RWPE2 (cell line): ENCODE measurements around the gene VWCE.
"Not testable (repeated sequence)": the region's sequence is repeated elsewhere in the genome, so short reads cannot be mapped to it uniquely, and the experiment has no call there.

ENCODE experiments used
- ATAC-seq: fragments of 200-7000 bp; cut with Tn5 transposase; 3 replicates; pipeline ENCODE4 v1.9.1; 2021; ENCODE audit warnings: low read depth
- DNase-seq: peaks from one replicate; pipeline ENCODE4 v3.0.0-alpha.2; 2020; ENCODE audit warnings: low spot score
- H3K27ac ChIP-seq: fragments of 450-650 bp; 2 replicates; pipeline ENCODE4 v1.5.1; 2017; ENCODE audit warnings: mild to moderate bottlenecking; ENCODE audit not compliant: poor library complexity, severe bottlenecking
- H3K27me3 ChIP-seq: fragments of 250-450 bp; sonication (Bioruptor Pico); 2 replicates; pipeline ENCODE4 v1.5.1; 2021; ENCODE audit warnings: mild to moderate bottlenecking, moderate library complexity; ENCODE audit not compliant: insufficient read depth, poor library complexity, severe bottlenecking
- H3K36me3 ChIP-seq: fragments of 250-450 bp; sonication (Bioruptor Pico); 2 replicates; pipeline ENCODE4 v1.5.1; 2020; ENCODE audit warnings: low read depth, mild to moderate bottlenecking, moderate library complexity
- H3K4me1 ChIP-seq: fragments of 250-450 bp; sonication (Bioruptor Pico); 2 replicates; pipeline ENCODE4 v1.5.1; 2021; ENCODE audit warnings: mild to moderate bottlenecking, moderate library complexity; ENCODE audit not compliant: insufficient read depth, poor library complexity, severe bottlenecking
- H3K4me3 ChIP-seq: fragments of 250-450 bp; sonication (Bioruptor Pico); 2 replicates; pipeline ENCODE4 v1.5.1; 2021; ENCODE audit warnings: mild to moderate bottlenecking, moderate library complexity; ENCODE audit not compliant: severe bottlenecking
- H3K9me3 ChIP-seq: fragments of 250-450 bp; sonication (Bioruptor Pico); 2 replicates; pipeline ENCODE4 v1.5.1; 2021; ENCODE audit warnings: mild to moderate bottlenecking, moderate library complexity; ENCODE audit not compliant: severe bottlenecking
- CTCF ChIP-seq: fragments of 450-650 bp; IDR thresholded peaks from one replicate; pipeline ENCODE4 v1.5.1; 2017; ENCODE audit warnings: mild to moderate bottlenecking, moderate library complexity; ENCODE audit not compliant: poor library complexity, severe bottlenecking

The VWCE gene

GRCh38 chr11:61259363-61259762, 35.8 kb downstream of the VWCE start:
- ATAC-seq (no peak), DNase-seq (no peak)
- TF ChIP-seq CTCF: no peak
- H3K9me3 ChIP-seq: no peaks in the 10 kb centered on the region
- H3K4me3 ChIP-seq: no peak overlapping the region
- H3K27me3 ChIP-seq: no peaks in the 10 kb centered on the region
- H3K36me3 ChIP-seq: no peaks in the 10 kb centered on the region
- H3K27ac ChIP-seq: no peak overlapping the region
- H3K4me1 ChIP-seq: no peaks in the 10 kb centered on the region

DNA sequence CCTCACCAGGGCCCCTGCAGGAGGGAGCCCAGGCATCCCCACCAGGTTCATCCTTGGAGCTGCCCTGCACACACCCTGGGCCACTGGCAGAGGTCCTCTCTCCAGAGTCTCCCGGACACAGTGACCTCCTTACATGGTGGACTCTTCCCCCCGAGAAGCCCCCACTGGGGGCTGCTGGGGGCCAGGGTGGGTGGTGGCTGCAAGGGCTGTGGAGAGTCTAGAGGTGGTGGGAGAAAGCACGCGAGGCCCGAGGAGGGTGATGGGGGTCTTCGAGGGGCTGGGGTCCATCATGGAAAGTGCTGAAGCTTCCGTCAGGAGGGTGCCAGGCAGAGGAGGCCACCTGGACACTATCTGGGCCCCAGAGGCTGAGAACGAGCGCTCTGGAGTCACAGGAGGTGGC, 36.6 kb downstream of the VWCE start:
- H3K4me3 ChIP-seq: no peak overlapping the region
- no peaks in the 10 kb centered on the region for H3K36me3 ChIP-seq
- no peaks in the 10 kb centered on the region for H3K4me1 ChIP-seq
- ATAC-seq (no peak), DNase-seq (no peak)
- TF ChIP-seq CTCF: no peak
- H3K27ac ChIP-seq: no peak overlapping the region
- no peaks in the 10 kb centered on the region for H3K9me3 ChIP-seq
- H3K27me3 ChIP-seq: no peaks in the 10 kb centered on the region

DNA sequence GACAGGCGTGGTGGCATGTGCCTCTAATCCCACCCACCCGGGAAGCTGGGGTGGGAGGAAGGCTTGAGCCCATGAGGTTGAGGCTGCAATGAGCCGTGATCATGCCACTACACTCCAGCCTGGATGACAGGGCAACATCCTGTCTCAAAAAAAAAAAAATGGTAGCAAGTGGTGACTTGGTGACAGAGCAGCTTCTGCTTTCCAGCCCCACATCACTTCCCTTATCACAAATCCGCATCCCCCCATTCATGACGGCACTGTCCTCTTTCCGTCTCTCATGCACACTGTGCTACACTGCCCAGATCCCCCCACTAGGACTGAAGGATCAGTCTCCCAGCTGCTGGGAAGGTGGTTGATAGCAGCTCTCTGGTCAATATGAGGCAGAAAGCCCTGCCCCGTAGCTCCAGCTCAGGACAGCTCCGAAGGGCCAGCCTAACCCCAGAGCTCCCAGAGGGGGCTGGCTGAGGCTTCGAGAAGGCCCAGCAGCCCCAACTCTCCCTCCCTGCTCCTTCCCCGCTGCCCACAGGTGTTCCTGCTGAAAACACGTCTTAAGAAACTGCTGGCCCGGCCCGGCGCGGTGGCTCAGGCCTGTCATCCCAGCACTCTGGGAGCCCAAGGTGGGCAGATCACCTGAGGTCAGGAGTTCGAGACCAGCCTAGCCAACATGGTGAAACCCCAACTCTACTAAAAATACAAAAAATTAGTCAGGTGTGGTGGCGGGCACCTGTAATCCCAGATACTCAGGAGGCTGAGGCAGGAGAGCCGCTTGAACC, 38.2 kb downstream of the VWCE start:
- Histone ChIP-seq H3K27me3 (no peaks in the 10 kb centered on the region), H3K4me3 (no peak overlapping the region), H3K9me3 (no peaks in the 10 kb centered on the region), H3K27ac (no peak overlapping the region), H3K4me1 (no peaks in the 10 kb centered on the region), H3K36me3 (no peaks in the 10 kb centered on the region)
- DNase-seq: no peak
- ATAC-seq: no peak
- no peak for TF ChIP-seq CTCF

DNA sequence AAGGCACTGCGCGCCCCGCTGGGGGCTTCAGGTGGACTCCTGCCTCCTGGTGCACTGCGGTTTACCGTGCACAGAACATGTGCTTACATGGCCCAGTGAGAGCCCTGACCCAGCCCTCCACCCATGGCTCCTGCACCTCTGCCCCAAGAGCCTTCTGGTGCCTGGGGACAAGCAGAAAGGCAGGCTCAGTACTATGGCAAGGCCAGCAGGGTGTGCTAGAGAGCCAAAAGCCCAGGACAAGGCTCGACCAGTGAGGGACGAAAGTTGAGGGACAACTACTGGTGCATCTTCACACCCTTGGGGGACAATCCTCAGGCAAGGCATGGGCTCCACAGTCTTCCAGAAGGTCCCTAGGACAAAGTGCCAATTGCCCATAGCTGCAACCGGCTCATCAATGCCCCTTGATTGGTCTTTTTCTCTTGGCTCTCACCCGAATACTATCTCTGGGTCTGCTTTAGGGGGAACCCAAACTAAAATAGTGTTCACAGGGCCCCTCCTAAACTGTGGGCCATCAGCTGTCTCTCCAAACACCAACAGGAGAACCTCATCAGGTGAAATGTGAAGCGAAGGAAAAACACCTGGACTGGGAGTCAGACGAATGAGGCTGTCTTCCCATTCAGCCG, 40.6 kb downstream of the VWCE start:
- Histone ChIP-seq H3K9me3 (no peaks in the 10 kb centered on the region), H3K36me3 (no peaks in the 10 kb centered on the region), H3K4me3 (no peak overlapping the region), H3K27me3 (no peaks in the 10 kb centered on the region), H3K4me1 (no peaks in the 10 kb centered on the region), H3K27ac (no peak overlapping the region)
- peak; percentile 57 for DNase-seq
- TF ChIP-seq CTCF: peak; percentile 87
- ATAC-seq: peak; percentile 87

GRCh38 chr11:61252332-61252731, 42.8 kb downstream of the VWCE start:
- not testable (repeated sequence) for H3K36me3 ChIP-seq, ATAC-seq, H3K4me3 ChIP-seq, H3K4me1 ChIP-seq, DNase-seq, H3K9me3 ChIP-seq, H3K27ac ChIP-seq, H3K27me3 ChIP-seq

DNA sequence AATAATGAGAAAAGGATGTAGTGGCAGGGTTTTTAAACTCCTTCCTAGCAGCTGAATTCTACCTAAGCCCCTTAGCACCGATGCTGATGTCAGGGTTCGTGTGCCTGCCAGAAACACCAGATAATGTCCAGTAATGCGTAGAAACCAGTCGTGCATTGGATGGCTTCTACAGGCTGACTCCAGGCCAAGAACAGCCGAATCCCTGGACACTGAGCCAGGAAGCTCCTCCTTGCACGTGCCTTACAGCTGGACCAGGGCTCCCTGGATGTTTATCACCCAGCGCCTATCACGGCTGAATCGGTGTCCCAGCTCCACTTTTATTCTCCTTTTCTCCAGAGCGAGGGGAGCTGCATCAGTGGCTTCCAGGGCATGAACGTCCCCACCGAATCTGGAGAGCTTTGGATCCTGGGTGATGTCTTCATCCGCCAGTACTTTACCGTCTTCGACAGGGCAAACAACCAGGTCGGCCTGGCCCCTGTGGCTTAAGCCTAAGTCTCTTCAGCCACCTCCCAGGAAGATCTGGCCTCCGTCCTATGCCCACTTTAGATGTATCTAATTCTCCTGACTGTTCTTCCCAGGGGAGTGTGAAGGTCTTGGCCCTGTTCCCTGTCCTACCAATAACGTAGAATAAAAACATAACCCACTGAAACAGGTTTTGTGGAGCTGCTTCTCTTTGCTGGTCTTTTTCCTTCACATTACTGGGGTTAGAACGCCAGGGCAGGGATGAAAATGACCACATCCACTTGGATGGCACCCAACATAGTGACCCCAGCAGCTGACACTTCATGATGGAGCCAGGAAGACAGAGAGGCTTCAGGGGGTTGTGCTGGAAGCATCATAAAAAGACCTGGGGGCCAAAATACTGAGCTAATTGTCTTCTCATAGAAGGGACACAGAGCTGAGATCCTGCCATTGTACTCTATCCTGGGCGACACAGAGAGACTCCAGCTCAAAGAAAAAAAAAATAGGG, 44.0 kb downstream of the VWCE start:
- not testable (repeated sequence) for H3K36me3 ChIP-seq, H3K9me3 ChIP-seq, ATAC-seq, H3K4me3 ChIP-seq, H3K4me1 ChIP-seq, H3K27me3 ChIP-seq, DNase-seq, H3K27ac ChIP-seq

- not testable (repeated sequence) for H3K4me1 ChIP-seq, H3K36me3 ChIP-seq, H3K27me3 ChIP-seq, ATAC-seq, H3K27ac ChIP-seq, H3K9me3 ChIP-seq, H3K4me3 ChIP-seq, DNase-seq
Measured at GRCh38 chr11:61249201-61249600, 45.9 kb downstream of the VWCE start.
